KMS-11 (cell line): Measurements from ENCODE around the gene COL5A3.

Experiments
- H2AFZ ChIP-seq: fragments of 200-600 bp; sonication (generic); 2 replicates; pipeline ENCODE4 v1.6.1; 2016; ENCODE audit warnings: antibody characterized with exemption, mixed run types, low read depth
- H3K27ac ChIP-seq: fragments of 200-600 bp; sonication (generic); 2 replicates; pipeline ENCODE4 v1.6.1; 2016; ENCODE audit warnings: mild to moderate bottlenecking, mixed run types
- H3K27me3 ChIP-seq: fragments of 200-600 bp; sonication (generic); 2 replicates; pipeline ENCODE4 v1.6.1; 2017; ENCODE audit warnings: mild to moderate bottlenecking, low read depth, mixed run types, moderate library complexity; ENCODE audit not compliant: insufficient read depth
- H3K36me3 ChIP-seq: fragments of 200-600 bp; sonication (generic); 2 replicates; pipeline ENCODE4 v1.6.1; 2017; ENCODE audit warnings: mild to moderate bottlenecking, mixed run types; ENCODE audit not compliant: insufficient read depth
- H3K4me1 ChIP-seq: fragments of 200-600 bp; sonication (generic); 2 replicates; pipeline ENCODE4 v1.6.1; 2016; ENCODE audit warnings: mild to moderate bottlenecking, low read depth, mixed run types; ENCODE audit not compliant: poor library complexity, severe bottlenecking
- H3K4me2 ChIP-seq: fragments of 200-600 bp; sonication (generic); 2 replicates; pipeline ENCODE4 v1.7.0; 2016; ENCODE audit warnings: mild to moderate bottlenecking, mixed run types
- H3K4me3 ChIP-seq: fragments of 200-600 bp; sonication (generic); IDR thresholded peaks from 2 replicates; pipeline ENCODE4 v1.6.1; 2017; ENCODE audit warnings: low read depth, low read length, mixed read lengths; ENCODE audit not compliant: insufficient read depth
- H3K79me2 ChIP-seq: fragments of 200-600 bp; sonication (generic); 2 replicates; pipeline ENCODE4 v1.6.1; 2016; ENCODE audit warnings: low read depth, mixed run types; ENCODE audit not compliant: insufficient read depth
- H3K9ac ChIP-seq: fragments of 200-600 bp; sonication (generic); 2 replicates; pipeline ENCODE4 v1.6.1; 2016; ENCODE audit warnings: mild to moderate bottlenecking, mixed run types
- H4K20me1 ChIP-seq: fragments of 200-600 bp; sonication (generic); 2 replicates; pipeline ENCODE4 v1.6.1; 2016; ENCODE audit warnings: mild to moderate bottlenecking, mixed run types; ENCODE audit not compliant: insufficient read depth
- CTCF ChIP-seq: fragments of 200-600 bp; sonication (generic); conservative IDR thresholded peaks from 2 replicates; pipeline ENCODE4 v1.6.1; 2017; ENCODE audit warnings: low read depth, mild to moderate bottlenecking, antibody characterized with exemption, low read length, moderate library complexity, mixed read lengths

The COL5A3 gene

GRCh38 chr19:10011974-10012373 lies 1.7 kb upstream of the COL5A3 start:
- no peak overlapping the region for H2AFZ ChIP-seq
- peaks cover 46% of the 10 kb centered on the region for H3K27me3 ChIP-seq
- no peaks in the 10 kb centered on the region for H3K79me2 ChIP-seq
- no peak for TF ChIP-seq CTCF
- no peak overlapping the region for H3K9ac ChIP-seq
- H3K4me2 ChIP-seq, result no peak overlapping the region
- H3K4me1 ChIP-seq, result no peaks in the 10 kb centered on the region
- H3K4me3 ChIP-seq, result no peak overlapping the region
- H4K20me1 ChIP-seq, result no peaks in the 10 kb centered on the region
- no peaks in the 10 kb centered on the region for H3K36me3 ChIP-seq
- no peak overlapping the region for H3K27ac ChIP-seq

- TF ChIP-seq CTCF, result no peak
- Histone ChIP-seq H2AFZ (no peak overlapping the region), H3K36me3 (no peaks in the 10 kb centered on the region), H3K27ac (no peak overlapping the region), H4K20me1 (no peaks in the 10 kb centered on the region), H3K9ac (no peak overlapping the region), H3K4me1 (no peaks in the 10 kb centered on the region), H3K4me3 (no peak overlapping the region), H3K79me2 (no peaks in the 10 kb centered on the region), H3K27me3 (peaks cover 41% of the 10 kb centered on the region), H3K4me2 (no peak overlapping the region)
Observed at GRCh38 chr19:10010939-10011338, 635 bp upstream of the COL5A3 start.

GRCh38 chr19:10009714-10010224 lies 535 bp downstream of the COL5A3 start:
- H3K27ac ChIP-seq, result no peak overlapping the region
- no peak overlapping the region for H3K9ac ChIP-seq
- H3K4me2 ChIP-seq, result no peak overlapping the region
- H2AFZ ChIP-seq, result no peak overlapping the region
- TF ChIP-seq CTCF, result no peak
- H3K4me1 ChIP-seq, result no peaks in the 10 kb centered on the region
- H3K79me2 ChIP-seq, result no peaks in the 10 kb centered on the region
- H3K4me3 ChIP-seq, result no peak overlapping the region
- H3K36me3 ChIP-seq, result no peaks in the 10 kb centered on the region
- H4K20me1 ChIP-seq, result no peaks in the 10 kb centered on the region
- H3K27me3 ChIP-seq, result peaks cover 50% of the 10 kb centered on the region

- Histone ChIP-seq H3K27ac (no peak overlapping the region), H3K4me2 (no peak overlapping the region), H3K79me2 (no peaks in the 10 kb centered on the region), H2AFZ (no peak overlapping the region), H4K20me1 (no peaks in the 10 kb centered on the region), H3K9ac (no peak overlapping the region), H3K36me3 (no peaks in the 10 kb centered on the region), H3K4me1 (no peaks in the 10 kb centered on the region), H3K27me3 (peaks cover 46% of the 10 kb centered on the region), H3K4me3 (no peak overlapping the region)
- no peak for TF ChIP-seq CTCF
Observed at GRCh38 chr19:10008184-10008765, 2.0 kb downstream of the COL5A3 start.
